HL-60/S4 treated with retinoic acid at 250 ng/mL for 4 days and 3 days (cell line): ENCODE measurements around the gene PHF10.
"Not testable (repeated sequence)": the region's sequence is repeated elsewhere in the genome, so short reads cannot be mapped to it uniquely, and the experiment has no call there.

ENCODE experiments used
- in situ Hi-C: fragments of 300-500 bp; cut with MboI; formaldehyde crosslinking; loops from 2 replicates; pipeline ENCODE4 v1.7.0; 2022; ENCODE audit warnings: low sequenced_read_pairs

PHF10 gene

GRCh38 chr6:169724494-169725124, at the start of gene PHF10:
Gene PHF10, minus strand, starts transcription at chr6:169724500. Its CDS starts 569 bp downstream, at chr6:169723931.
- in situ Hi-C loops = no loop called here

GRCh38 chr6:169766921-169767736, 42.8 kb upstream of the PHF10 start:
- in situ Hi-C loops = no loop called here

- in situ Hi-C loops = no loop called here
Measured at GRCh38 chr6:169766232-169766631, 41.9 kb upstream of the PHF10 start.

- in situ Hi-C loops = not testable (repeated sequence)
Measured at GRCh38 chr6:169765789-169766188, 41.5 kb upstream of the PHF10 start.

- in situ Hi-C loops = no loop called here
Measured at GRCh38 chr6:169763881-169764280, 39.6 kb upstream of the PHF10 start.

GRCh38 chr6:169763308-169763707, 39.0 kb upstream of the PHF10 start:
- in situ Hi-C loops = no loop called here

GRCh38 chr6:169755162-169755561, 30.9 kb upstream of the PHF10 start:
- in situ Hi-C loops = no loop called here

GRCh38 chr6:169752074-169752623, 27.8 kb upstream of the PHF10 start:
- in situ Hi-C loops = no loop called here

GRCh38 chr6:169751242-169752073, 27.2 kb upstream of the PHF10 start, which contains the start of the genes DYNLT2 and ERMARD:
Gene DYNLT2, minus strand, starts transcription at chr6:169751572. Its CDS starts 114 bp downstream, at chr6:169751458.
Gene ERMARD, plus strand, starts transcription at chr6:169751622. Its CDS starts 36 bp downstream, at chr6:169751658.
- in situ Hi-C loops = no loop called here

GRCh38 chr6:169746556-169746955, 22.3 kb upstream of the PHF10 start:
- in situ Hi-C loops = no loop called here

- in situ Hi-C loops = no loop called here
Measured at GRCh38 chr6:169745405-169745804, 21.1 kb upstream of the PHF10 start.

- in situ Hi-C loops = no loop called here
Measured at GRCh38 chr6:169741344-169741743, 17.0 kb upstream of the PHF10 start.

- in situ Hi-C loops = no loop called here
Measured at GRCh38 chr6:169738976-169739529, 14.8 kb upstream of the PHF10 start.

GRCh38 chr6:169738204-169738975, 14.1 kb upstream of the PHF10 start:
- in situ Hi-C loops = no loop called here

- in situ Hi-C loops = no loop called here
Measured at GRCh38 chr6:169729961-169730360, 5.7 kb upstream of the PHF10 start.

GRCh38 chr6:169726963-169727362, 2.7 kb upstream of the PHF10 start:
- in situ Hi-C loops = no loop called here

- in situ Hi-C loops = no loop called here
Measured at GRCh38 chr6:169726049-169726400, 1.7 kb upstream of the PHF10 start.

- in situ Hi-C loops = no loop called here
Measured at GRCh38 chr6:169725125-169726048, 1.1 kb upstream of the PHF10 start.

GRCh38 chr6:169723991-169724493, 258 bp downstream of the PHF10 start:
- in situ Hi-C loops = no loop called here
